Upper lobe of left lung (tissue), 6 donors: ENCODE measurements around the gene SERPINA9. TPM values are rescaled to one million over a fixed set of nuclear protein-coding genes. Genes with fewer than 3 reads are reported as not detected.

Source experiments
- ATAC-seq, 2 donors: fragments of 200-7000 bp; cut with Tn5 transposase; one replicate each; pipeline ENCODE4 v1.9.1; 2022; ENCODE audit warnings: mild to moderate bottlenecking in 2 of 2, moderate library complexity in 2 of 2; ENCODE audit not compliant: low FRiP score in 2 of 2
- DNase-seq, 2 donors: peaks; one replicate each; pipeline ENCODE4 v3.0.0-alpha.2; 2019 to 2020
- H3K27ac ChIP-seq, 4 donors: fragments of 200-600 bp; sonication (generic); one replicate each; pipeline ENCODE4 v1.5.1; 2016 to 2019
- H3K27me3 ChIP-seq, 4 donors: fragments of 200-600 bp; sonication (generic); one replicate each; pipeline ENCODE4 v1.5.1; 2017 to 2019
- H3K36me3 ChIP-seq, 4 donors: fragments of 200-600 bp; sonication (generic); one replicate each; pipeline ENCODE4 v1.5.1; 2016 to 2019
- H3K4me1 ChIP-seq, 4 donors: fragments of 200-600 bp; sonication (generic); one replicate each; pipeline ENCODE4 v1.5.1; 2018 to 2019
- H3K4me3 ChIP-seq, 4 donors: fragments of 200-600 bp; sonication (generic); one replicate each; pipeline ENCODE4 v1.5.1; 2017 to 2019; ENCODE audit warnings: mild to moderate bottlenecking in 2 of 4, moderate library complexity in 1 of 4
- H3K9me3 ChIP-seq, 4 donors: fragments of 200-600 bp; sonication (generic); one replicate each; pipeline ENCODE4 v1.5.1; 2018 to 2019
- EP300 ChIP-seq, 4 donors: sonication (generic); formaldehyde crosslinking; IDR thresholded peaks; one replicate each; pipeline ENCODE4 v1.5.1; 2017; ENCODE audit warnings: antibody characterized with exemption in 4 of 4, control low read depth in 2 of 4
- POLR2A ChIP-seq, 4 donors: fragments of 450-650 bp; IDR thresholded peaks; one replicate each; pipeline ENCODE4 v1.5.1; 2016 to 2017; ENCODE audit warnings: antibody characterized with exemption in 4 of 4, mild to moderate bottlenecking in 2 of 4
- POLR2AphosphoS5 ChIP-seq, 2 donors: sonication (generic); formaldehyde crosslinking; IDR thresholded peaks; one replicate each; pipeline ENCODE4 v1.5.1; 2017; ENCODE audit warnings: antibody characterized with exemption in 2 of 2
- WGBS, 2 donors: methylation state at CpG; one replicate each; pipeline ENCODE4 v1.1.5; 2017 to 2018; 5-methylcytosine and 5-hydroxymethylcytosine counted together
- total RNA-seq, 6 donors: library from RNA; depleted of rRNA in 4 of 6; stranded (reverse); fragments of >200 nt in 4 of 6; gene quantifications; one replicate each; pipeline versions ENCODE4 v1.1.0 to v1.2.1, GENCODE V29; 2016 to 2021
- TF ChIP-seq, protein P1 (sequence below), 6 experiments: fragments of 450-650 bp in 4 of 6; fragments of 200-600 bp in 2 of 6; sonication (generic) in 2 of 6; IDR thresholded peaks; one replicate each; pipeline ENCODE4 v1.5.1; 2016 to 2019; ENCODE audit warnings: antibody characterized with exemption in 6 of 6
- donor health status: DM: no; HTN: no; CAD: no; lungs with moderate emphysema.
- donor health status: DM: no; HTN: yes; CAD: no; lungs with severe emphysema.

SERPINA9 gene
- total RNA-seq, 6 donors from 2014 or later, result 0.14 TPM; not detected in 5

- Histone ChIP-seq H3K27ac (no peak overlapping the region), H3K4me3 (no peak overlapping the region), H3K9me3 (peaks cover 4 to 15% (median 10%) of the 10 kb centered on the region in 4 donors), H3K27me3 (peaks cover 0 to 3% (median 0%) of the 10 kb centered on the region in 4 donors), H3K36me3 (no peaks in the 10 kb centered on the region), H3K4me1 (peaks cover 0 to 9% (median 7%) of the 10 kb centered on the region in 4 donors)
- WGBS, 2 donors, result 74 to 78% methylated on average over 5 of the region's 5 CpGs
- DNase-seq (no peak), ATAC-seq (peak in 1 of 2 donors; percentile 7)
- TF ChIP-seq POLR2A (IDR thresholded peaks at IDR 0.05) (no peak), POLR2AphosphoS5 (IDR thresholded peaks at IDR 0.05) (no peak), EP300 (IDR thresholded peaks at IDR 0.05) (no peak)
- TF ChIP-seq, protein P1, sequence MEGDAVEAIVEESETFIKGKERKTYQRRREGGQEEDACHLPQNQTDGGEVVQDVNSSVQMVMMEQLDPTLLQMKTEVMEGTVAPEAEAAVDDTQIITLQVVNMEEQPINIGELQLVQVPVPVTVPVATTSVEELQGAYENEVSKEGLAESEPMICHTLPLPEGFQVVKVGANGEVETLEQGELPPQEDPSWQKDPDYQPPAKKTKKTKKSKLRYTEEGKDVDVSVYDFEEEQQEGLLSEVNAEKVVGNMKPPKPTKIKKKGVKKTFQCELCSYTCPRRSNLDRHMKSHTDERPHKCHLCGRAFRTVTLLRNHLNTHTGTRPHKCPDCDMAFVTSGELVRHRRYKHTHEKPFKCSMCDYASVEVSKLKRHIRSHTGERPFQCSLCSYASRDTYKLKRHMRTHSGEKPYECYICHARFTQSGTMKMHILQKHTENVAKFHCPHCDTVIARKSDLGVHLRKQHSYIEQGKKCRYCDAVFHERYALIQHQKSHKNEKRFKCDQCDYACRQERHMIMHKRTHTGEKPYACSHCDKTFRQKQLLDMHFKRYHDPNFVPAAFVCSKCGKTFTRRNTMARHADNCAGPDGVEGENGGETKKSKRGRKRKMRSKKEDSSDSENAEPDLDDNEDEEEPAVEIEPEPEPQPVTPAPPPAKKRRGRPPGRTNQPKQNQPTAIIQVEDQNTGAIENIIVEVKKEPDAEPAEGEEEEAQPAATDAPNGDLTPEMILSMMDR (IDR thresholded peaks at IDR 0.05), result no peak
These were observed 5.6 kb upstream of the SERPINA9 start for GRCh38 chr14:94481468-94482131.

DNA sequence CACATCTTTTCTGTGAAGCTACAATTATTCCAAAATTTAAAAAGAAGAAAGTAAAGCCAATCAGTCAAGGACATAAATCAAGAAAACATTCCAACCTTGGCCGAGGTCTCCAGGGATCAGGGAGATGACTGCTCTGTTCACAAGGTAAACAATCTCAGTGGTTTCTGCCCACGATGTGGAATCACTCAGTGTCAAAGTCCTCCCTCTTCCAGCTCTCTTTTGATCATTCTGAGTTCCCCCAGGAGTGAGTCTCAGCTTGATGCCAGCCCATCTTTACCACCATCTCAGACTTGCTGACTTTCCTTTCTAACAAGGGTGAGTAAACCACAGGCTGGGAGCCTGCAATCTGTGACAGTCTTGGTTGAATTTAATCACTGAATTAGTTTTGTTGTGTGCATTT lies 4.8 kb upstream of the SERPINA9 start:
- ATAC-seq (no peak), DNase-seq (no peak)
- H3K4me3 ChIP-seq, result no peak overlapping the region
- WGBS, 2 donors, result 23 to 30% methylated on average over 2 of the region's 2 CpGs
- no peak overlapping the region for H3K27ac ChIP-seq
- H3K36me3 ChIP-seq, result no peaks in the 10 kb centered on the region
- peaks cover 0 to under 1% (median 0%) of the 10 kb centered on the region in 4 donors for H3K4me1 ChIP-seq
- peaks cover 4 to 15% (median 10%) of the 10 kb centered on the region in 4 donors for H3K9me3 ChIP-seq
- peaks cover 0 to 3% (median 0%) of the 10 kb centered on the region in 4 donors for H3K27me3 ChIP-seq
- TF ChIP-seq, protein P1 (IDR thresholded peaks at IDR 0.05), result no peak
- no peak for TF ChIP-seq EP300 (IDR thresholded peaks at IDR 0.05)
- no peak for TF ChIP-seq POLR2AphosphoS5 (IDR thresholded peaks at IDR 0.05)
- TF ChIP-seq POLR2A (IDR thresholded peaks at IDR 0.05), result no peak

GRCh38 chr14:94478420-94478819 lies 2.4 kb upstream of the SERPINA9 start:
- Histone ChIP-seq H3K9me3 (peaks cover 4 to 15% (median 10%) of the 10 kb centered on the region in 4 donors), H3K4me3 (no peak overlapping the region), H3K27ac (no peak overlapping the region), H3K27me3 (no peaks in the 10 kb centered on the region), H3K36me3 (no peaks in the 10 kb centered on the region), H3K4me1 (no peaks in the 10 kb centered on the region)
- TF ChIP-seq, protein P1 (IDR thresholded peaks at IDR 0.05), result no peak
- TF ChIP-seq POLR2A (IDR thresholded peaks at IDR 0.05) (no peak), EP300 (IDR thresholded peaks at IDR 0.05) (no peak), POLR2AphosphoS5 (IDR thresholded peaks at IDR 0.05) (no peak)
- DNase-seq (no peak), ATAC-seq (no peak)

DNA sequence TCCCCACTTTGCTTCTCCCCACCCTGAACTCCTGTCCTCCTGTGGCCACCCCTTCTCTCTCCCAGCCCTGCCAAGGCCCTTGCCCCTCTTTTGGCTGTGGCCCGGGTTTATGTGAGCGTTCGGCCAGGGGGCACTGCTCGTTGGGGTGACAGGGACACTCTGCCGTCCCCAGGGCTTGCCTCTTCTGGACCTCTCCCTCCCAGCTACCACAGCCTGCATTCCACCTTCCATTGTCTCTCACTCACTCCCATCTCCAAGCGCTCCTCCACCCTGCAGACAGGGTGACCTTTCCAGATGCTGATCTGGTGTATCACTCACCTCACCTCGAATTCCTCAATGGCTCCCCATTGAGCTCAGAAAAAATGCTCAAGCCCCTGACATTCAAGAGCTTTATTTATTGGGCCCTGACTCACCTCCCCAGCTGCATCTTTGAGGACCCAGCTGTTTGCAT lies 1.4 kb downstream of the SERPINA9 start:
- TF ChIP-seq EP300 (IDR thresholded peaks at IDR 0.05) (no peak), POLR2A (IDR thresholded peaks at IDR 0.05) (no peak), POLR2AphosphoS5 (IDR thresholded peaks at IDR 0.05) (no peak)
- TF ChIP-seq, protein P1 (IDR thresholded peaks at IDR 0.05), result no peak
- Histone ChIP-seq H3K27ac (no peak overlapping the region), H3K27me3 (no peaks in the 10 kb centered on the region), H3K9me3 (peaks cover 4 to 15% (median 10%) of the 10 kb centered on the region in 4 donors), H3K36me3 (no peaks in the 10 kb centered on the region), H3K4me1 (no peaks in the 10 kb centered on the region), H3K4me3 (no peak overlapping the region)
- no peak for ATAC-seq
- DNase-seq, result peak in 1 of 2 donors; percentile 42
- WGBS, 2 donors, result 85 to 90% methylated on average over 7 of the region's 7 CpGs
